GM13977 (cell line): ENCODE results near the gene ENTPD8.

Experiments
- DNase-seq: peaks from one replicate; pipeline ENCODE4 v3.0.0; 2012; ENCODE audit warnings: low spot score
- CTCF ChIP-seq: IDR thresholded peaks from 2 replicates; pipeline ENCODE4 v1.5.1; 2012; ENCODE audit warnings: mild to moderate bottlenecking, control low read depth; ENCODE audit not compliant: insufficient read depth; ENCODE audit errors: extremely low read depth, missing control alignments
- in situ Hi-C: fragments of 300-500 bp; cut with MboI; formaldehyde crosslinking; loops from one replicate; pipeline ENCODE4 v1.12.0; 2022; ENCODE audit warnings: low sequenced_read_pairs, low pct_unique_long_range_greater_than_20kb, mixed read lengths, inconsistent platforms; ENCODE audit not compliant: unreplicated experiment

Gene ENTPD8

DNA sequence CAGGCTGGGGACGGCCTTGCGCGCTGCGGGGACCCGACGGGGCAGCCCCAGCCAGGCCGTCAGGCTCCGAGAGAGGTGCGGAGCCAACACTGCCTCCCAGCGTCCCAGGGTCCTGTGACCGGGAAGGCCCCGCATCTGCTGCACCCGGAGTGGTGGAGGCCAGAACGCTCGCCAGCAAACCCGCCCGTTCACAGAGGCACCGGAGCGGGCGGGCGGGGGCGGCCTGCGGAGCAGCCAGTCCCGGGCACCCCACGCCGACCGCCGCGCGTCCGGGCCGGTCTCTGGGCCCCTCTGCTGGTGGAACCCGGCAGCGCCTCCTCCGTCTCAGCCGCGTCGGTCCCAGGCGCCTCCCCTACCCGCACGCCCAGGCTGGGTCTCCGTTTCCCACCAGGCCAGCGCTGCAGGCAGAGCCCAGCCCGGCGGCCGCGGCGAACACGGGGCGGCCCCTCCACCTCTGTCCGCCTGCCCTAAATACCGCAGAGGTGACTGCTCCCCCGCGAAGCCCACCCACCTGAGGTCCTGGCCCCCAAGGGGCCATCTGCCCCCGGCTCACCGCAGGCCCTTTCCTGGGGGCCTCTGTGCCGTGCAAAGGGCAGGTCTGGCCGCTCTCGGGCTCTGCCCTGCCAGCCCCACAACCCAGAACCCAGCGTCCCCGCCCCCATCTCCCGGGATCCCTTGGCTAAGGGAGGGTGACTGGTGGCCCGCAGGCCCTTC, 34.1 kb downstream of the ENTPD8 start:
- DNase-seq, result peak; percentile 91
- in situ Hi-C loops, result loop anchor here (10.0 kb wide), 1 partner anchor 112 kb away; no protein-coding TSS in a partner anchor

GRCh38 chr9:137406085-137406760, 34.9 kb downstream of the ENTPD8 start:
- in situ Hi-C loops, result loop anchor here (10.0 kb wide), 1 partner anchor 111 kb away; no protein-coding TSS in a partner anchor
- no peak for TF ChIP-seq CTCF
- no peak for DNase-seq

More for the DNA sequence above, 34.1 kb downstream of the ENTPD8 start:
- TF ChIP-seq CTCF, result peak; percentile 91

- in situ Hi-C loops, result loop anchor here (10.0 kb wide), 1 partner anchor 111 kb away; no protein-coding TSS in a partner anchor
- DNase-seq, result no peak
- no peak for TF ChIP-seq CTCF
These were observed 35.5 kb downstream of the ENTPD8 start for GRCh38 chr9:137405677-137406081.

- in situ Hi-C loops, result loop anchor here (10.0 kb wide), 1 partner anchor 110 kb away; no protein-coding TSS in a partner anchor
- TF ChIP-seq CTCF, result no peak
- no peak for DNase-seq
These were observed 36.1 kb downstream of the ENTPD8 start for GRCh38 chr9:137404961-137405567.

DNA sequence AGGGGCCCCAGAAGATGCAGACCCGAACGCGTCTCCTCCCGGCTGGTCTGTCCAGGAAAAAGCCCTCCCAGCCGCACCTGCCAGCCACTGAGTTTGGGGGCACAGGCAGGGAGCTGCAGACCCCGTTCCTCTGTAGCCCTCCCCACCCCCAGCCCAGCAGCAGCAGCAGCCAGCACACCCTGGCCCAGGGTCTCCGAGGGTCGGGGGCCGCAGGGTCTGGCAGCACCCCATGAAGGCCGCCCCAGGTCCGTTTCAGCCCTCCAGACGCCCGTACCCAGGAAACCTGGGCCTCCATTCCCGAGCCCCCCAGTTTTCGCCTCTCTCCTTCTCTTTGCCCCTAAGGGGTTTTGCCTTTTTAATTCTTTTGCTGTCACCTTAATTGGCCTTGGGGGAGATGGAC, 37.9 kb downstream of the ENTPD8 start:
- no peak for TF ChIP-seq CTCF
- in situ Hi-C loops, result loop anchor here (10.0 kb wide), 1 partner anchor 108 kb away; no protein-coding TSS in a partner anchor
- DNase-seq, result no peak

- no peak for TF ChIP-seq CTCF
- in situ Hi-C loops, result loop anchor here (10.0 kb wide), 1 partner anchor 108 kb away; no protein-coding TSS in a partner anchor
- DNase-seq, result no peak
These were observed 38.4 kb downstream of the ENTPD8 start for GRCh38 chr9:137402746-137403145.
